ENCODE data around the gene PNPLA3. TPM values are rescaled to one million over a fixed set of nuclear protein-coding genes. Genes with fewer than 3 reads are reported as not detected.
"Not testable (repeated sequence)": the region's sequence is repeated elsewhere in the genome, so short reads cannot be mapped to it uniquely, and the experiment has no call there.

The PNPLA3 gene
- total and polyA plus RNA-seq, 12 donors, result 0.08 to 0.95 (median 0.27) TPM; not detected in 5

- intact Hi-C loops (cut with DNase I), result no loop called here
- no peak overlapping the region for H3K27ac ChIP-seq
- H3K27me3 ChIP-seq, result peaks cover 0 to 51% (median 14%) of the 10 kb centered on the region in 7 donors
- no peaks in the 10 kb centered on the region for H3K36me3 ChIP-seq
- ATAC-seq (no peak), DNase-seq (no peak)
- no peak overlapping the region for H3K4me3 ChIP-seq
- WGBS, 2 donors, result 41 to 43% methylated on average over 5 of the region's 5 CpGs
- no peak for TF ChIP-seq CTCF (IDR thresholded peaks at IDR 0.05)
- H3K4me1 ChIP-seq, result no peaks in the 10 kb centered on the region
- H3K9me3 ChIP-seq, result no peaks in the 10 kb centered on the region
These were observed 21.5 kb upstream of the PNPLA3 start for GRCh38 chr22:43901976-43902643.

GRCh38 chr22:43903033-43903432 is 20.6 kb upstream of the PNPLA3 start:
- ATAC-seq; H3K4me3 ChIP-seq; H3K9me3 ChIP-seq; DNase-seq; H3K4me1 ChIP-seq; H3K27ac ChIP-seq; intact Hi-C loops (cut with DNase I); H3K36me3 ChIP-seq: not testable (repeated sequence)
- peaks cover 0 to 54% (median 21%) of the 10 kb centered on the region in 7 donors for H3K27me3 ChIP-seq
- WGBS, 2 donors, result 54 to 68% methylated on average over 12 of the region's 12 CpGs

- 27% methylated on average over 12 of the region's 12 CpGs for WGBS, 2 donors
- H3K27me3 ChIP-seq, result peaks cover 0 to 62% (median 22%) of the 10 kb centered on the region in 7 donors
- H3K4me1 ChIP-seq; H3K27ac ChIP-seq; intact Hi-C loops (cut with DNase I); H3K36me3 ChIP-seq; ATAC-seq; H3K4me3 ChIP-seq; H3K9me3 ChIP-seq: not testable (repeated sequence)
- DNase-seq, result peak in 1 of 2 donors; percentile 26
- TF ChIP-seq CTCF (IDR thresholded peaks at IDR 0.05), result peak in 8 of 9 donors; percentile 6 to 53 (median 42)
These were observed 19.2 kb upstream of the PNPLA3 start for GRCh38 chr22:43904412-43904811.

- H3K9me3 ChIP-seq, result no peaks in the 10 kb centered on the region
- H3K4me3 ChIP-seq, result no peak overlapping the region
- H3K27me3 ChIP-seq, result peaks cover 0 to 57% (median 22%) of the 10 kb centered on the region in 7 donors
- ATAC-seq (no peak), DNase-seq (no peak)
- H3K36me3 ChIP-seq, result no peaks in the 10 kb centered on the region
- intact Hi-C loops (cut with DNase I), result no loop called here
- H3K4me1 ChIP-seq, result no peaks in the 10 kb centered on the region
- no peak overlapping the region for H3K27ac ChIP-seq
- WGBS, 2 donors, result 45 to 48% methylated on average over 7 of the region's 7 CpGs
- no peak for TF ChIP-seq CTCF (IDR thresholded peaks at IDR 0.05)
These were observed 17.9 kb upstream of the PNPLA3 start for GRCh38 chr22:43905681-43906080.

GRCh38 chr22:43909708-43910107 is 13.9 kb upstream of the PNPLA3 start:
- TF ChIP-seq CTCF (IDR thresholded peaks at IDR 0.05), result no peak
- no peaks in the 10 kb centered on the region for H3K4me1 ChIP-seq
- H3K27ac ChIP-seq, result no peak overlapping the region
- peaks cover 0 to 33% (median 17%) of the 10 kb centered on the region in 7 donors for H3K27me3 ChIP-seq
- H3K4me3 ChIP-seq, result no peak overlapping the region
- ATAC-seq, result no peak
- H3K9me3 ChIP-seq, result no peaks in the 10 kb centered on the region
- WGBS, 2 donors, result 79 to 82% methylated on average over 1 of the region's 1 CpG
- no peaks in the 10 kb centered on the region for H3K36me3 ChIP-seq
- intact Hi-C loops (cut with DNase I), result no loop called here
- DNase-seq, result no peak

All from heart right ventricle (tissue), 16 donors.